OCI-M2 (cell line): ENCODE results near the gene LGALS1.
"Not testable (repeated sequence)": the region's sequence is repeated elsewhere in the genome, so short reads cannot be mapped to it uniquely, and the experiment has no call there.

Source experiments
- DNase-seq: peaks from one replicate; lab custom pipeline; 2025; ENCODE audit not compliant: unreplicated experiment; lab: John Stamatoyannopoulos, UW

Gene LGALS1

GRCh38 chr22:37717235-37717634 is 41.8 kb downstream of the LGALS1 start:
- not testable (repeated sequence) for DNase-seq

GRCh38 chr22:37717746-37718305 is 42.4 kb downstream of the LGALS1 start:
- DNase-seq, result not testable (repeated sequence)

GRCh38 chr22:37725551-37726240 is 50.3 kb downstream of the LGALS1 start:
- no peak for DNase-seq

GRCh38 chr22:37726241-37726887 is 50.9 kb downstream of the LGALS1 start:
- no peak for DNase-seq

GRCh38 chr22:37728620-37729019 is 53.2 kb downstream of the LGALS1 start:
- no peak for DNase-seq
